ENCODE data around the gene LRRC28.
A peak's percentile ranks its signal among the peaks of the same experiment; 100 is the strongest.

Gene LRRC28

DNA sequence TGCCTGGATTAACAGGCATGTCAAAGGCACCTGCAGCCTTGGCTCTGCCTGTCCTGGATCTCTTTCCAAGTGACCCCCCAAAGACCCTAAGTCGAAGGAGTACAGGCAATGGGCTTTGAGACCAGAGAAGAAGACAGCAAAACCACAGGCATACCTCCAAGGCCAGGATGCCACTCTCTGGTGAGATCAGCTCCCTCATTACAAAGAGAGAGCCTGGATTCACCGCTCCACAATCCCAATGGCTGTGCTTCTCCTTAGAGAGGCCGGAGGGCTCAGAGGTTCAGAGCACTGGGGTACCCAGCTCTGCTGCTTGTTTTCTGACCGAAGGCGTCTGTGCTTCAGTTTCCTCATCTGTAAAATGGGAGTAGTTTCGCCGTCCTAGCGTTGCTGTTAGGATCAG lies 160.0 kb downstream of the LRRC28 start:
- ChIA-PET POLR2A (ENCODE audit: low non-redundant PET) (no interaction called here), CTCF (interaction anchor here (0.8 kb wide), 1 partner anchor 293 kb away, joined by 3 read pairs; no protein-coding TSS in a partner anchor)
- no peak for DNase-seq (ENCODE audit: low spot score)
- peak overlapping the region; percentile 83; the same call in 1 of the 2 replicates for H3K27ac ChIP-seq
- TF ChIP-seq, protein P1, sequence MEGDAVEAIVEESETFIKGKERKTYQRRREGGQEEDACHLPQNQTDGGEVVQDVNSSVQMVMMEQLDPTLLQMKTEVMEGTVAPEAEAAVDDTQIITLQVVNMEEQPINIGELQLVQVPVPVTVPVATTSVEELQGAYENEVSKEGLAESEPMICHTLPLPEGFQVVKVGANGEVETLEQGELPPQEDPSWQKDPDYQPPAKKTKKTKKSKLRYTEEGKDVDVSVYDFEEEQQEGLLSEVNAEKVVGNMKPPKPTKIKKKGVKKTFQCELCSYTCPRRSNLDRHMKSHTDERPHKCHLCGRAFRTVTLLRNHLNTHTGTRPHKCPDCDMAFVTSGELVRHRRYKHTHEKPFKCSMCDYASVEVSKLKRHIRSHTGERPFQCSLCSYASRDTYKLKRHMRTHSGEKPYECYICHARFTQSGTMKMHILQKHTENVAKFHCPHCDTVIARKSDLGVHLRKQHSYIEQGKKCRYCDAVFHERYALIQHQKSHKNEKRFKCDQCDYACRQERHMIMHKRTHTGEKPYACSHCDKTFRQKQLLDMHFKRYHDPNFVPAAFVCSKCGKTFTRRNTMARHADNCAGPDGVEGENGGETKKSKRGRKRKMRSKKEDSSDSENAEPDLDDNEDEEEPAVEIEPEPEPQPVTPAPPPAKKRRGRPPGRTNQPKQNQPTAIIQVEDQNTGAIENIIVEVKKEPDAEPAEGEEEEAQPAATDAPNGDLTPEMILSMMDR (conservative IDR thresholded peaks at IDR 0.05; ENCODE audit: low read depth) = no peak

DNA sequence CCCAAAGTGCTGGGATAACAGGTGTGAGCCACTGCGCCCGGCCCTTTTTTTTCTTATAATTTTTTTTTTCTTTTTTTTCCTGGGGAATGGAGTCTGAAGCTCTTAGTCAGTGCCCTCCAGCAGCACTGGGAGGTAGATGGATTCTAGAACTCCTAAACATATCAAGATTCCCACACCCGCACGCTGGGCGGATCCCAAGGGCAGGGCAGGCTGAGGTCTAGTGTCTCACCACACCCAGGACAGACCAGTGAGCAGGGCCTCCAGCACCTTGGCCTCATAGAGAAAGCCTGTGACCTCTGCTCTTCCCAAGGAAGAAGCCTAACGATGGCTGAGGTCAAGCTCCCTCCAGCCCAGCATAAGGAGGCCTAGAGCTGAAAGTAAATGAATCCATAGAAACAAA lies 160.8 kb downstream of the LRRC28 start:
- DNase-seq (ENCODE audit: low spot score) = no peak
- H3K27ac ChIP-seq = peak overlapping the region; percentile 2; the same call in 1 of the 2 replicates
- ChIA-PET POLR2A (ENCODE audit: low non-redundant PET) (no interaction called here), CTCF (no interaction called here)
- TF ChIP-seq, protein P1 (conservative IDR thresholded peaks at IDR 0.05; ENCODE audit: low read depth) = no peak

DNA sequence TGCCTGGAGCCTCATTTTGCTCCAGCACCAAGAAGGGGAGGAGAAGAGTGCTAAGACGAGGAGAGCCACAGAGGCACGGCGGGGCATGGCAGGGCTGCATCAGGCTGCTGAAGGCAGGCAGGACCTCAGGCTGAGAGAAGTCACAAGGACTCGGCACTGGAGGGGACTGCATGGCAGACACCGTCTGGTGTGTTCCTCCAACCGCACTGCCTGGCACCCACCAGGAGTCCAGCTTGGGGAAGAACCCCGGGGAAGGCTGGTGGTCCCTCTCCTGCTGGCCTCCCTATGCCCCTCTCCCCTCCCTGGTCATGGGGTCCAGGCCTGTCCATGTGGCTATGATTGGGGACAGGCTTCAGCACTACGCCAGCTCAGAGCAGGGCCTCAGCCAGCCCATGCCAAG lies 161.3 kb downstream of the LRRC28 start:
- TF ChIP-seq, protein P1 (conservative IDR thresholded peaks at IDR 0.05; ENCODE audit: low read depth) = no peak
- ChIA-PET POLR2A (ENCODE audit: low non-redundant PET) (no interaction called here), CTCF (no interaction called here)
- DNase-seq (ENCODE audit: low spot score) = no peak
- peak overlapping the region; percentile 2; the same call in 1 of the 2 replicates for H3K27ac ChIP-seq

DNA sequence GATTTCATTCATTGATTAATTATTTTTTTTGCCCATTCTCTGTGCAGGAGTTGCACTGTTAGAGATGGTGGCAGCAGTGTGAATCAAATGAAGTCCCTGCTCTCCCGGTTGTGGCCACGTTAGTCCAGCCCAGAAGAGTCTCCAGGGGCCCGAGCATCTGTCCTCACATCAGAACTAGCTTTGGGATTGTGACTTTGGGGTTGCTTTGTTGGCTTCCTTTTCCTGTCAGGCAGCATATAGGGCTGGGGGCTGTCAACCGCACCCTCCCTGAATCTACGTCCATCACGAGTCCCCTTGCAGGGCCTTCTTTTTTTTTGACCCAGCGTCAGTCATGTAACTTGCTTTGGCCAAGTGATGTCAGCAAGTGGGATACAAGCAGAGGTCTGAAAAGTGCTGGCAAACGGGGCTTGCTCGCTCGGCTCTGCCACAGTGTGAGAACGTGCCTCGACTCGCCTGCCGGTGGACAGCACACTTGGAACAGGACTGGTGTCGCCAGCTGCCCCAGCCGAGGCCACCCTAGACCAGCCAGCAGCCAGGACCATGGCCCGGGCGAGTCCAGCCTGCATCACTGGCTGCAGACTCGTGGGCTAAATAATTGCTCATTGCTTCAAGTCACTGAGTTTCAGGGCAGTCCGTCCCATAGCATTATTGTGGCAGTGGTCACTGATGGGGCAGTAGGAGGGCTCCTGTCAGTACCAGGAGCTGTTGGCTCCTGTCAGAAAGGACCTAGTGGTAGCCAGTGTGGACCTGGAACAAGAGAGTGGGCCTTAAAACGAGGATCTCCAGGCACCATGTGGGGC lies 162.9 kb downstream of the LRRC28 start:
- H3K27ac ChIP-seq = peak overlapping the region; percentile 35
- DNase-seq (ENCODE audit: low spot score) = no peak
- ChIA-PET CTCF (interaction anchor here (1.5 kb wide), 1 partner anchor 290 kb away, joined by 4 read pairs; no protein-coding TSS in a partner anchor), POLR2A (ENCODE audit: low non-redundant PET) (no interaction called here)
- TF ChIP-seq, protein P1 (conservative IDR thresholded peaks at IDR 0.05; ENCODE audit: low read depth) = no peak

DNA sequence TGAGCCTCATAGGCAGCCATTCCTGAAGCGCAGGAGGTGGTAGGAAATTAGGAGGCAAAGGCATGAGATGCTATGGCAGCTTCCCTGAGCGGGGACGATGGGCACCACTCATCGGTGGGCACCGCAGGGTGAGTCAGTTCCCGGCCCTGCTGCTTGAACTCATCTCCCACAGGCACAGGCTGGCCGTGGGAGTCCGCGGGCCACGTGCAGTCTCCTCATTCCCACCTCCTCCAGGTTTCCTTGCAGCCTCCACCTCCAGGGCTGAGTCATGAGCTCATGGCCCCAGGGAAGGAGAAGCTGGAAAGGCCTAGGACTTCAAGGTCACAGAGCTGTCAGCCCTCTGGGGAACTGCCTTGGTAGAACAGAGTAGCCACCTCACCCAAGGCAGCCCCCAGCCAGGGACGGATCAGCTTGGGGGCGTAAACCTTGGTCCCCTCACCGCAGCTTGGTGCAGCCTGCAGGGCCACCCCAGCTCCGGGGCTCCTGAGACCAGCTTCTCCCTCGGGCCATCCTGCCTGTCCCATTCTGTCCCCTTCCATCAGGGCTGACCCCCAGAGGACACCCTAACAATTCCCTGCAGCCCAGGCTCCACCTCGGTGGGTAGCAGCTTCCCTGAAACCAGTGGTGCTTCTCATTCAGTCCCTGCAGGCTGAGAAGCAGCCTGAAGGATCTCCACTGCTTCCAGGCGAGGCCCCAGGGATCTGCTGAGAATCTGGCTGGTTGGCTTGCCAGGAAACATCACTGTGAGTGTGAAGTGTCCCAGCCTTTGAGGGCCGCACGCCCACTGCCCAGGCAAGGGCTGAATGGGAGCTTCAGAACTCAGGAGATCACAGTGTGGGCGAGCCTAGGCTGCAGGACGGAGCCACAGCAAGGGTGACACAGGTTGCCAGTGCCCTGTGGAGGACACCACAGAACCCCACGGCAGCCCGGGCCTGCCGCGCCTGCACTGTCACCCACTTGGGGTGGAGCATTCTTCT lies 163.8 kb downstream of the LRRC28 start:
- peak overlapping the region; percentile 35 for H3K27ac ChIP-seq
- ChIA-PET POLR2A (ENCODE audit: low non-redundant PET) (no interaction called here), CTCF (interaction anchor here (0.6 to 1.5 kb wide), 2 partner anchors 132 to 289 kb away, joined by 4 read pairs; no protein-coding TSS in a partner anchor)
- TF ChIP-seq, protein P1 (conservative IDR thresholded peaks at IDR 0.05; ENCODE audit: low read depth) = no peak
- DNase-seq (ENCODE audit: low spot score) = no peak
